NCI-H2107 treated with DMSO at 0.1 percent for 48 hours (cell line): ENCODE results near the gene FCN2.
"Not testable (repeated sequence)": the region's sequence is repeated elsewhere in the genome, so short reads cannot be mapped to it uniquely, and the experiment has no call there.

Source experiments
- DNase-seq: peaks from one replicate; lab custom pipeline; 2025; ENCODE audit not compliant: unreplicated experiment; lab: John Stamatoyannopoulos, UW

The FCN2 gene

GRCh38 chr9:134847138-134847537, 33.5 kb upstream of the FCN2 start:
- no peak for DNase-seq

DNA sequence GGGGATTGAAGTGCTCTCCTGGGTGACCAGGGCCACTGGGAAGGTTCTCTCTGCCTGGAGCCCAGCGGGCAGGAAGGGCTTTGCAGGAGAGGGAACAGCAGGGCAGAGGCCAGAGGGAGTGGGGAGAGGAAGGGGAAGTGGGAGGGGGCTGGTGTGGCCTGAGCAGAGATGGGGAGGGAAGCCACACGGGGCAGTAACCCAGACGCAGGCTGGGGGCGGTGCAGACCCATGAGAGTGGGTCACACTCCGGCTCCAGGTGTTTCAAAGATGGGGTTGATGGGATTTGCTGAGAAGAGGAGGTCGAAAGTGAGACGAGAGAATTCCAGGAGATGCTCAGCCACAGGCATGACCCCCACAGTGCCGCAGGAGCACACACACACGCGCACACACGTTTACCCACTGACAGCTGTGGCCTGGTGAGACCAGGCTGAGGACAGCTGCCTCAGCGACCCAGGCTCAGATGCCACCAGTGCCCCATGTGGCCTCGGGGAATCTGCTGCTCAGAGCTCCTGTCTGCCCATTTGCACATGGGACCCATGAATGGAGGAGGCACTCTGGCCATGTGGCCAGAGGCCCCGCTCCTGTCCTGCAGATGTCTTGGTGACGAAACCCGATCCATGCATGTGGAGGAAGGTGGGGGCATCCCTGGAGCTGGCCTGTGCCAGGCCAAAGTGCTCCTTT, 32.7 kb upstream of the FCN2 start:
- DNase-seq, result no peak

DNA sequence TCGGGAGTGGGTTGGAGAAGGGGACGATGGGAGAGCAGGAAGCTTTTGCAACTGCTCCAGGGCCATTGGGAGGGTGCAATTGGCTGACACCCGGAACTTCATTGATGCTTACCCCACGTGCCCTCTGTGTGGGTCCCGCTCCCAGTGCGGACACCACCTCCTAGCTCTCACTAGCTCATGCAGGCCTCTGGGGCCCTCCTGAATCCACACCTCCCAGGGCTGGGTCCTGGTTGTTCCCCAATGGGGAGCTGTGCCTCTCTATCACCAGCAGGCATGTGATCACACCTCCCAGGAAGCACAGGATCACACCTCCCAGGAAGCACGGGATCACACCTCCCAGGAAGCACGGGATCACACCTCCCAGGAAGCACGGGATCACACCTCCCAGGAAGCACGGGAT, 32.1 kb upstream of the FCN2 start:
- no peak for DNase-seq

GRCh38 chr9:134850611-134851010, 30.0 kb upstream of the FCN2 start:
- DNase-seq, result no peak

DNA sequence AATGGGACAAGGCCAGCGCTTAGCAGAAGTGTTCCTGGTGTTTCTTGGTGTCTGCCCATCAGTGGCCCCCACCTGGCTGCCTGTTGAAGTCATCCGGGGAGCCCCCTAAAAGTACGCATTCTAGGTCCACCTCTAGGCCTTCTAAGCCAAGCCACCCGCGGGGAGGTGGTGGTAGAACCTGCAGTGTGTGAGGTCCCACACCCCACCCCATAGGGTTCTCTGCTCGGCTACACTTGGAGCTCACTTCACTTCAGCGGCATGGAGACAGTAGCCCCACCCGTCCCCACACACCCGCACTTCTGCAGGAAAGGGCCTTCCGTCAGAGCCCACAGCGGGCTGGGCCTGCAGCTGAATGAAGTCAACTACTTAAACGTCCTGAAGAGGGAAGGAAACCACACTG, 29.6 kb upstream of the FCN2 start:
- no peak for DNase-seq

DNA sequence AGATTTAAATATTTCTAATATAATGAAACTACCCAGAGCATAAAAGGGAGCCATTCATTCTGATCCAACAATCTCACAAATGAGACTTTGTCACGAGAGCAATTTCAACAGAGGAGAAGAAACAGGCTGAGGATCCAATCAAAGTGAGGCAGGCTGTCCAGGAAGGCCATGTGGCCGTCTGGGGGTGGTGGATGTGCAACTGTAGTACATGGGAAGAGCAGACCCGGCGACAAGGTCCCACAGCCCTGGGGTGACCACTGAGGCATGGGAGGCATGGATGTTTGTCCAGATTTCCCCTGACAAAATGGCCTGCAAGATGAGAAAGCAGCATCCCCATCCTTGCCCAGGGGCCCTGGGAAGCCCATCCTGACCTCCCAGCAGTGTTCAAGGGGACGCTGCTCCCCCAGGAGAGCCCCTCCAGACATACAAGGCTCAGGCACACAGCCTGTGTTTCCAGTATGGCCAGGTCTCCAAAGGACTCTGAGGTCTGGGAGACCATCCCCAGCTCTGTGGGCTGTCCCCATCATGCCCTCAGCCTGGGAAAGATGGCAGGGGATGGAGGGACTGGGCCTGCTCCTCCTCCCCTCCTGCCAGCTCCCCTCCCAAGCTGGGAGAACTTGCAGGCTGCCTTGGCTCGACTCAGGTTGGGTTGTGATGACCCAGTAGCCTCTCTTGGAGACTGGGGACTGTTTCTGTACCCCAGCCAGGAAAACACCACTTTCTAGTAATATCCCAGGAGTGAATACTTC, 27.5 kb upstream of the FCN2 start:
- DNase-seq, result no peak

- DNase-seq, result no peak
Observed at GRCh38 chr9:134853893-134854292, 26.7 kb upstream of the FCN2 start.

- no peak for DNase-seq
Observed at GRCh38 chr9:134854541-134854981, 26.0 kb upstream of the FCN2 start.

DNA sequence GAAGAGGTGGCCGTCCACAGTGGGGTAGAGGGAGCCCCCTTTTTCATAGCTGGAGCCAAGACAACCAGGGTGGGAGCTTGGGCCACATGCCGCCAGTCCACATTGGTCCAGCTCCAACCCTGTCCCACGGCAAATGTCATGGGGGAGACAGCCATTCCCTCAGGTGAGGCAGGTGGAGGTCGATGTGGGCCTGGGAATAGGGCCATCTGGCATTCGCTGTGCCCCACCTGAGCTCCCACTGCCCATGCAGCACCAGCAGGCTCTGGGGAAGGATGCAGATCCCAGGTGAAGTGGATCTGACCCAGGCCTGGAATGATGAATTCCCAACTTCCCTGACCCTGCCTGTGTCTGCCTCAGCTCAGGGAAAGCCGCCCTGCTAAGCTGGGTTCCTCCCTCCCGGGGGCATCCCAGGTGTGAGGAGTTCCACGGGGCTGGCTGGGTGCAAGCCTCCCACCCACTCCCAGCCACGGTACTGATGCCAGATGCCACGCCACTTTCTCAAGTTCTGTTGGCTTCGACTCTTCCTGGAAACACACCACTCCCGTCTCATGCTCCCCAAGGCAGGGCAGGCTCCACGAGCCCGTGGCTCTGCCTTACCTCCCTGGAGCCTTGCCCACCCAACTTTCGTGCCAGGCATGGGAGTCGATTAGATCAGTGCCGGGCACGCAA, 25.2 kb upstream of the FCN2 start:
- no peak for DNase-seq

DNA sequence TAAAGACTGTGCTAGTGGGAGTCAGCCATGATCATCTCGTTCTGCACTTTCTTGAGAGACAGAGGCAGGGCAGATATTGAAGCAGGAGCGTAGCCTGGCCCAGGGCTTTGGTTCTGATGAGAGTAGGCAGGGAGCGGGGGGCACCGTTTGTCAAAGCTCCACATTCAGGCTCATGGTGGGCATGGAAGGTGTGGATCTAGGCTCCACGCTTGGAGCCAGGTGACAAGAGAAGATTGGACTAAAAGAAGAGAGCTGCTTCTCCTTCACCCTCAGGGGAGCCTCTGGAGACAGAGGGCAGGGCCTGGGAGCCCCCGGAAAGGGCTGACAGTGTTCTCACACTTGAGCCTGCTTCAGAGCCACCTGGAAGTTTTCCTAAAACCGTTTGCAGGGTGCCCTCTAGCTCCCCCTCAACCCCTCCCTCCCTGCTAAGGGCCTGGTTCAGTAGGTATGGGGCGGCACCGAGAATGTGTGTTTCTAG, 24.7 kb upstream of the FCN2 start:
- DNase-seq, result no peak

DNA sequence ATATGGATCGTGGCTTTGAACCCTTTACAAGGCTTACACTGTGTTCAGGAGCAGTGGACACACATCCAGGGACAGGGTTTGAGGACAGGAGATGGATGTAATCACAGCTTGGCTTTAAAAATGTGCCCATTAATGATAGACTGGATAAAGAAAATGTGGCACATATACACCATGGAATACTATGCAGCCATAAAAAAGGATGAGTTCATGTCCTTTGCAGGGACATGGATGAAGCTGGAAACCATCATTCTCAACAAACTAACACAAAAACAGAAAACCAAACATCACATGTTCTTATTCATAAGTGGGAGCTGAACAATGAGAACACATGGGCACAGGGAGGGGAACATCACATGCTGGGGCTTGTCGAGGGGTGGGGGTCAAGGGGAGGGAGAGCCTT, 23.2 kb upstream of the FCN2 start:
- not testable (repeated sequence) for DNase-seq

DNA sequence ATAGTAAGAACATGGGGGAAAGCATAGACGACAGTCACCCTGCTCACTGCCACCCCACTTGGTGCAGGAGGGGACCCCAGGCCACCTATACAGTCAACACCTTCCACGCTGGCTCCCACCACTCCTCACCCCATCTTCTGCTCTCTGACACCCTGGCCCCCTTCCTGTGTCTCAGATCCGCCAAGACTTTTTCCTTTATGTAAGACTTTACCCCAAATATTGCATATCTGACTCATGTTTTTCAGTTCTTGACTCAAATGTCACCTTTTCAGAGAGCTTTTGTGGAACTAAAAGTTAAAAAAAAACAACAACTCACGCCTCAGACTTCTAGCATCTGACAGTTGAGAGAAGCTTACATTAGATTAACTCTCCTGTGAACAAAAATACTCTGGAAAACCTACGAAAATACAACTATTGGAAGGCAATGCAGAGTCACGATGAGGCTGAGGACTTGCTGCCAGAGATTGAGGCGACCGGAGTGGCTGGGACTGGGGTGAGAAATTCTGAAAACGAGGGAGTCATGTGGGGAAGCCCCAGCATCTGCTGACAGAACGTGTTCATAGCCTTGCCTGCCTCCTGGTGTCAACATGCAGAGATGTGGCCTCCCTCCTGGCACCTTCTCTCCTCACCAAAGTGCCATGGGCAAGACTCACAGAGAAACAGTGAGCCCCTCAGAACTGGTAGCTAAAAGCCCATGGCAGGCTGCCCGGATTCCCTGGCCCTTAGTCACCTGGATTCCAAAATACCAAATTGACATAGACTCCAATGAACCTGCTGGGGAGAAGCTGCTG, 22.4 kb upstream of the FCN2 start:
- no peak for DNase-seq

DNA sequence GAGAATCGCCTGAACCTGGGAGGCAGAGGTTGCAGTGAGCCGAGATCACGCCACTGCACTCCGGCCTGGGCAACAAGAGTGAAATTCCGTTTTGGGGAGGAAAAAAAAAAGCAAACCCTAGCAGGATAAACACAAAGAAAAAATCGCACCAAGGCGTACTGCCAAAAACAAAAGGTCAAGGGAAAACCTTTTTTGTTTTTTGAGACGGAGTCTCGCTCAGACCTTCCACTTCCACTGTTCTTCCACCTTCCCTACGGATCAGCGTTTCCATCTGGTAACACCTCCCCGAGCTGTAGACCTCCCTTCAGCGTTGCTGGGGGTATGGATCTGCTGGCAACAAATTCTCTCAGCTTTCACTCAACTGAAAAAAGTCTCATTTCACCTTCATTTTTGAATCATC, 20.1 kb upstream of the FCN2 start:
- DNase-seq, result no peak

DNA sequence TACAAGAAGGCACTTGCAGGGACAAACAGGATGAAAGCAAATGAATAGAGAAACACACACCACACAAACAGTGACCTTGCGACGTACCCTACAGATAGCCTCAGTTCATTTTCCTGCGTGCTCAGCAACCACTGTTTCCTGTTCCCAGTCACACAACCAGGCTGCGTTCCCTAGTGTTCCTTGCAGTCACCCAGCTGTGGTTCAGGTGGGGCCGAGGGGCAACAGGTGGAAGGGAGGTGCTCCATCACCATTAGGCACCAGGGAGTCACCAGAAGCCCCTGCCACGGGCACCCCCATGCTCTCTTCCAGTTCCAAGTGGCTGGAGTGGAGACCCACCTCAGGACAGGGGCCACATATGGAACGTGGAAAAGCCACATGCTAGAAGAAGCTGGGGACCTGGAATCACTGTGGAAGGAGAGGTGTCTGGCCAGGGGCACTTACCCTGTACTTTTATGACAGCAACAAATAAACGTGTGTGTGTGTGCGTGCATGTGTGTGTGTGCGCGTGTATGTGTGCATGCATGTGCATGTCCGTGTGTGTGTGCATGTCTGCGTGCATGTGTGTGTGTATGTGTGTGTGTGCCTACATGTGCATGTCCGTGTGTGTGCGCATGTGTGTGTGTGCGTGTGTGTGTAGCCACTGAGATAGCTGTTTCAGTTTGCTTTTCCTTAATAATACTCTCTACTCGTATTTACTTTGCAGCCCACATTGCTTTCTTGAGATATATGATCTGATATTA, 18.8 kb upstream of the FCN2 start:
- no peak for DNase-seq

GRCh38 chr9:134863306-134863902, 17.2 kb upstream of the FCN2 start:
- no peak for DNase-seq

- DNase-seq, result no peak
Observed at GRCh38 chr9:134863941-134864820, 16.4 kb upstream of the FCN2 start.

DNA sequence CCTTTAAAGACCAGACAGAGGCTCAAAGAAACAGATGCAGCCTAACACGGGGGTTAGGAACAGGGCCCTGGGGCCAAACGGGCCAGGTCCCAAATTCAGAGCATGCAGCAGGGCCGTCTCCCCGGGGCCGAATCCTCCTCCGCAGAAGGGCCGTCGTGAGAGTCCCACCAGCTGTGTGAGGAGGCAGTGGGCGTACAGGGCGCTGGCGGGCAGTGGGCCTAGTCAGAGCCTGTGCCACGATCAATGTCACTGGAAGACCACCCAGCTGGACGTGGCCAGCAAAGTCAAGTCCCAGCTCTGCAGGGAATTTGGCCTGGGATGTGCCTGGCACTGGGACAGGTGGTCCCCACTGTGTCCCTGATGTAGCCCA, 15.8 kb upstream of the FCN2 start:
- DNase-seq, result no peak

- DNase-seq, result no peak
Observed at GRCh38 chr9:134867917-134868750, 12.5 kb upstream of the FCN2 start.
